Stimulated activated CD8-positive, alpha-beta memory T cell treated with anti-CD3 and anti-CD28 coated beads, Interleukin-7, amount 100 ng/mL, for 4 hours (primary cell): ENCODE results near the gene CDX1.

Experiments used
- DNase-seq, 2 donors: peaks; one replicate each; pipeline ENCODE4 v3.0.0-alpha.2; 2020; ENCODE audit warnings: low read depth in 2 of 2

Gene CDX1

DNA sequence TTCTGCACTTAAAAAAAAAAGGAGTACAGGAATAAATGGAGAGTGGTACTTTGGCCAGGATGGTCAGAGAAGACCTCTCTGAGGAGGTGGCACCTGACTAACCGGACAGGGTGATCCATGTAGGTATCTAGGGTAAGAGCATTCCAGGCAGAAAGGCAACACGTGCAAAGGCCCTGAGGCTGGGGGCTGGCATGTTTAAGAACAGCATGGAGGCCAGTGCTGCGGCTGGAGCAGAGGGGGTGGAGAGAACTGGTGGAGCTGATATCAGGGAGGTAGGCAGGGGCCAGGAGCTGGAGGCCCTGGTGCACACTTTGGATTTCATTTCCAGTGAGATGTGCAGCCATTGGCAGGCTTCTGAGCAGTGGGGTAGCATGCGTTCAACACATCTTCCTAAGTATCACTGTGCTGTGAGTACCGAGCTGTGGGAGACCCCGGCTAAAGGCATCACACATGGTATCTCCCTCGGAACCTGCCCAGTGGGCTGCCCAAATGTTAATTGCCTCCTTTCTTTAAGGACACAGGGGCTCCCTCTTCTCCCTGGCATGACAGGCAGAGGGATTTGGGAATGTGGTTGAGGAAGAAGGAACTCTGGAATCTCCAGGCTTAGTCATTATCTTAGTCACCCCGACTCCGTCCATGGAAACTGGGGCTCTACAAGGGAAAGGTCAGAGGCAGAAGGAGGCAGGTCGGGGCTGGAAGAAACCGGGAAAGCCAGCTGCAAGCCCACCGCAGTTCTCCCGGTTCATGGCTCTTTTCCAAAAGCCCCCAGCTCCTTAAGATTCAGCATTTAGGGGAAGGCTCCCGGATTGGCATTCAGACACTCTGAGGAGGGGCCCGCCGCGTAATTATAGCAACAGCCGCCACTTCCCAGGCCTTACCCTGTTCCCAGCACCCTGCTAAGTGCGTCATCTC is 41.9 kb downstream of the CDX1 start:
- no peak for DNase-seq

GRCh38 chr5:150209099-150209635 is 42.6 kb downstream of the CDX1 start:
- no peak for DNase-seq

GRCh38 chr5:150210644-150211043 is 44.1 kb downstream of the CDX1 start:
- no peak for DNase-seq

- no peak for DNase-seq
Measured at GRCh38 chr5:150211156-150212030, 44.8 kb downstream of the CDX1 start.

GRCh38 chr5:150213530-150213929 is 47.0 kb downstream of the CDX1 start:
- no peak for DNase-seq

GRCh38 chr5:150214289-150214688 is 47.7 kb downstream of the CDX1 start:
- DNase-seq = no peak

- no peak for DNase-seq
Measured at GRCh38 chr5:150215979-150216944, 49.7 kb downstream of the CDX1 start.

DNA sequence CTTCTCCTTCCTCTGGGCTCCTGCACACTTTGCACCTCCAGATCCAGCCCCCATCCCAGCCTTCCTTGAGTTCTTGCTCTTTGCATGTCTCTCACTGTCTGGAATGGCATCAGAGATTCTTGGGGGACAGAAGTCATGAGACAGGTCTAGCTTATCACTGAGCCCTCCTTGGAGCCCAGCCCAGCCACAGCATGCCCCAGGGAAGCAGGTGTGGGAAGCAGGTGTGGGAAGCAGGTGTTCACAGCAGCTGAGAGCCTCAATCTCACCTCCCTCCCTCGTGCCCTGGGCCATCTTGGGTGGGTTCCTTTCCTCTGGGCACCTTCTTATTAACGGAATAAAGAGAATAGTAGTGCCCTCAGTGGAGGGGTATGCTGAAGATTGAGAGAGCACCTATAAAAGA is 50.5 kb downstream of the CDX1 start:
- no peak for DNase-seq

DNA sequence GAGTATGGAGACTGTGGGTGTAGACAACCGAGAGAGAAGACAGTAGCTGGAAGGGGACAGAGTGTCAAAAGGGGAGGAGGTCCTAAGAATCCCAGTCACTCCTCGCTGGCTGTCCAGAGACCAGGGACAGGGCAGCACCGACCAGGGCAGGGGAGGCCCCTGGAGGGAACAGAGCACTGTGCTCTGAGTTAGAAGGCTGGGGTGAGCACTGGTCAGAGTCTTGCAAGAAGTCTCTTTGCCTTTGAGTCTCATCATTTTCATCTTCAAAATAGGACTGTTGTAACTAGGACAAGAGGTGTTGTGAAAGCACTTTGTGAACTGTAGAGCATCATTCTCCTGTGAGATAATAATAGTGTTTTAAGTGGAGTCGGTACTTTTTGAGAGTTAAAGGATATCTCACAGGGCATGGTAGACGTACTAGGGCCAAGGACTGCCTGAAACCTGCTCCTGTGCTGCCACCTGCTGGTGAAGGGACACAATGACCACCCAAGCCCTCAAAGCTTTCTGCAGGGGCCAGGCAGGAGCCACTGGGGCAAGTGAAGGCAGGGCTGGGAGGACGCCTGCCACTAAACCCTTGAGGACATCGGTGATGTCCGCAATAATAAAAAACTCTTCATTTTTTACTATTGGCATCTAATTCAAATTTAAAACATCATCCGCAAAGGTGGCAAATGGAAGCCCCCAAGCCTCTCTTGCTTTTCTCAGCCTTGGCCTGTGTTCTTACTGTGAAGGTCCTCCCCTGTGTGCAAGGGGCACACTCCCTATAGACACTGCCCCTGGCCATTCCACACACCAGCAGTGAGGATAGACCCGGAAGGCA is 51.5 kb downstream of the CDX1 start:
- peak; percentile 56 for DNase-seq

- no peak for DNase-seq
Measured at GRCh38 chr5:150218693-150219035, 52.1 kb downstream of the CDX1 start.

DNA sequence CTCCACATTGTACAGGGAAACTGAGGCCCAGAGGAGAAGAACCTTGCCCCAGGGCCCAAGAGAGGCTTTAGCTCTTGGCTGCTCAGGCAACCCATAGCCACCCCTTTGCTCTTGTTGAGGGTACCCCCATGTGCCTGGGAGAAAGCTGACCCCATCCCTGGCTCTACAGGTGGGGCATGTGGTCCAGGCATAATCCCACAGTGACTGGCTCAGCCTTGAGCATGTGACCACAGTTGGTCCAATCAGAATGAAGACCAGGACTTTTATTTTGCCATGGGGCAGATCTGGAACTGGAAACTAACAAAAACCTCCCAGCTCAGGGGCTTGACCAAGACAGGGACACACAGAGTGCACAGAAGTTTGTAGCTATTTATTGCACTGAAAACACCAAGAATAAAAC is 52.6 kb downstream of the CDX1 start:
- DNase-seq = no peak

GRCh38 chr5:150219861-150220260 is 53.3 kb downstream of the CDX1 start:
- DNase-seq = no peak

GRCh38 chr5:150221471-150221870 is 54.9 kb downstream of the CDX1 start:
- no peak for DNase-seq

- DNase-seq = no peak
Measured at GRCh38 chr5:150222906-150223305, 56.3 kb downstream of the CDX1 start.

DNA sequence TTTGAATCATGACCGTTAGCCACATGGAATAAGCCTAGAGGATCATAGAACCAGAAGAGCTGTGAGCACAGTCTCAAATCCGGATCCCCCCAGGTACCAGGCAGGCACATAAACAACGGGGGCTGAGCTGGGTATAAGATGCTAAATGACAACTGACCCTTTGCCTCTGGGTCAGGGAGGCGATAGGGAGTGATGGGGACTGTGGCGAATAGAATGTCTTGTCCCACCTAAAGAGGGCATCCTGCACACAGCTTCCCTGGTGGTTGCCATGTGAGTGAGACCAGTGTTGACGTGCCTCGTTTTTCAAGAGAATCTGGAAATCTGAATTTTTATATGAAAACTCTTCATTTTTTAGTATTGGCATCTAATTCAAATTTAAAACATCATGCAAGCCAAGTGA is 56.9 kb downstream of the CDX1 start:
- DNase-seq = no peak

DNA sequence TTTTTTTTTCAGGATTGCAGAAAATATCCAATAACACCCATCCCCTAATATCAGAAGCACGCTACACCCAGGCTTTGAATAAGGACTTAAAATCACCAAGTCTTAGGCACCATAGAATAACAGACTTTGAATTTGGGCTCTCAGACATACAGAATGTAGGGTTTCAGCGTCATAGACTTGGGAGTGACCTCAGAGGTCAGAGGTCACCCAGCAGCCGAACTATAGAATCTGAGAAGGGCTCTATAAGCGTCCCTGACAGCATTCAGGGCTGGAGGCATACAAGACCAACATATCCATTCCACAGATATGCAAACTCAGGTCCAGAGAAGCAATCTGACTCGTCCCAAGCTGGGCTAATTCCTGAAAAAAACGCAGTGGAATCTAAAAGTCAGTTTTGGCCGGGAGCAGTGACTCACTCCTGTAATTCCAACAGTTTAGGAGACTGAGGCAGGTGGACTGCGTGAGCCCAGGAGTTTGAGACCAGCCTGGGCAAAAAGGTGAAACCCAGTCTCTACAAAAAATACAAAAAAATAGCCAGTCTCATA is 58.0 kb downstream of the CDX1 start:
- no peak for DNase-seq

GRCh38 chr5:150227036-150227435 is 60.5 kb downstream of the CDX1 start:
- no peak for DNase-seq

GRCh38 chr5:150227606-150228273 is 61.2 kb downstream of the CDX1 start:
- no peak for DNase-seq

GRCh38 chr5:150229571-150229970 is 63.0 kb downstream of the CDX1 start:
- DNase-seq = no peak

DNA sequence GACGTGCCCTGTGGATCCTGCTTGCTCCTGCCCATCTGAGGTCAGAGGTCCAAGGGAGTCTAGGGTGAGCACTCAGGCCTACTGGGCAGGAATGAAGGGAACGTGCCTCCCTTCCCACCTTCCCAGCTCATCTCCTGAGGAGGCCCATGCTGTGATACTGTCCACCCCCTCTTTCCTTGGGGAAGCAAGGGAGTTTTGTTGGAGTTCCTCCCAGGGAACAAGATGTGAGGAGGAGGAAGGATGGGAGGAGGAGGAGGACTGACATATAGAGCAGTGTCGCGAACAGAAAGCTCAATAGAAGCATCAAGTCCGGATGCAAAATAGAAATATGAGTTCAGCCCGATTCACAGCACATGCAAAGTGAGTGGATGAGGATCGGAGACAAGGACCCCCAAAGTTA is 64.3 kb downstream of the CDX1 start:
- DNase-seq = no peak
